Thymus (tissue), 11 donors: ENCODE data around the gene MAPK4. TPM values are rescaled to one million over a fixed set of nuclear protein-coding genes. Genes with fewer than 3 reads are reported as not detected.
"Not testable (repeated sequence)": the region's sequence is repeated elsewhere in the genome, so short reads cannot be mapped to it uniquely, and the experiment has no call there.

Experiments
- DNase-seq, 9 donors: peaks; one replicate each; pipeline ENCODE4 v3.0.0-alpha.2; 2013; ENCODE audit warnings: low spot score in 9 of 9, low read depth in 6 of 9, missing footprints in 1 of 9
- H3K27ac ChIP-seq, 2 donors: one replicate each; pipeline ENCODE4 v1.5.1; 2013; ENCODE audit warnings: control low read depth in 1 of 2, low read depth in 1 of 2, low read length in 1 of 2, mild to moderate bottlenecking in 1 of 2, moderate library complexity in 1 of 2
- H3K27me3 ChIP-seq, 2 donors: one replicate each; pipeline ENCODE4 v1.5.1; 2013; ENCODE audit warnings: low read length in 1 of 2; ENCODE audit not compliant: control insufficient read depth in 2 of 2, insufficient read depth in 1 of 2
- H3K36me3 ChIP-seq, 2 donors: one replicate each; pipeline ENCODE4 v1.5.1; 2013; ENCODE audit warnings: low read length in 1 of 2, mild to moderate bottlenecking in 1 of 2, moderate library complexity in 1 of 2; ENCODE audit not compliant: control insufficient read depth in 2 of 2, insufficient read depth in 2 of 2
- H3K4me1 ChIP-seq, 2 donors: one replicate each; pipeline ENCODE4 v1.5.1; 2013; ENCODE audit warnings: low read length in 2 of 2; ENCODE audit not compliant: control insufficient read depth in 2 of 2, insufficient read depth in 2 of 2
- H3K4me3 ChIP-seq, 2 donors: one replicate each; pipeline ENCODE4 v1.5.1; 2013; ENCODE audit warnings: low read length in 2 of 2, control low read depth in 1 of 2, mild to moderate bottlenecking in 1 of 2
- H3K9me3 ChIP-seq, 2 donors: one replicate each; pipeline ENCODE4 v1.5.1; 2013; ENCODE audit warnings: low read length in 1 of 2, mild to moderate bottlenecking in 1 of 2; ENCODE audit not compliant: control insufficient read depth in 2 of 2, insufficient read depth in 1 of 2
- whole genome bisulfite sequencing: extraction: QIAGEN DNeasy Blood & Tissue Kit; methylation state at CpG from one replicate; pipeline ENCODE4 v1.1.7; 2013; 5-methylcytosine and 5-hydroxymethylcytosine counted together
- polyA plus RNA-seq: library from polyadenylated mRNA; stranded (reverse); fragments of 200-250 nt; gene quantifications from one replicate; pipeline ENCODE4 v1.2.3, GENCODE V29; 2013
- total RNA-seq: library from RNA; stranded (reverse); fragments of 120-200 nt; gene quantifications from one replicate; pipeline ENCODE4 v1.2.4, GENCODE V29; 2013
- donor health status: healthy.

The MAPK4 gene
- total and polyA plus RNA-seq, 2 donors = 3.1 to 6.9 TPM

GRCh38 chr18:50695431-50696176, 135.7 kb downstream of the MAPK4 start:
- H3K4me1 ChIP-seq = no peaks in the 10 kb centered on the region

GRCh38 chr18:50696436-50696835, 136.5 kb downstream of the MAPK4 start:
- Histone ChIP-seq H3K4me3 (no peak overlapping the region), H3K9me3 (no peaks in the 10 kb centered on the region), H3K27ac (no peak overlapping the region), H3K27me3 (no peaks in the 10 kb centered on the region), H3K36me3 (no peaks in the 10 kb centered on the region), H3K4me1 (no peaks in the 10 kb centered on the region)
- WGBS = 72% methylated on average over 7 of the region's 7 CpGs
- DNase-seq = peak in 1 of 9 donors; percentile 16

More at GRCh38 chr18:50695431-50696176, 135.7 kb downstream of the MAPK4 start:
- H3K36me3 ChIP-seq = no peaks in the 10 kb centered on the region
- no peaks in the 10 kb centered on the region for H3K9me3 ChIP-seq
- no peak overlapping the region for H3K4me3 ChIP-seq
- no peak for DNase-seq
- WGBS = 91% methylated on average over 10 of the region's 10 CpGs
- no peaks in the 10 kb centered on the region for H3K27me3 ChIP-seq
- no peak overlapping the region for H3K27ac ChIP-seq

- 90% methylated on average over 4 of the region's 4 CpGs for WGBS
- no peaks in the 10 kb centered on the region for H3K9me3 ChIP-seq
- no peak overlapping the region for H3K4me3 ChIP-seq
- no peaks in the 10 kb centered on the region for H3K27me3 ChIP-seq
- H3K36me3 ChIP-seq = no peaks in the 10 kb centered on the region
- no peaks in the 10 kb centered on the region for H3K4me1 ChIP-seq
- no peak overlapping the region for H3K27ac ChIP-seq
- DNase-seq = no peak
These were observed 137.0 kb downstream of the MAPK4 start for GRCh38 chr18:50696929-50697328.

GRCh38 chr18:50697509-50697908, 137.6 kb downstream of the MAPK4 start:
- Histone ChIP-seq H3K27ac (no peak overlapping the region), H3K27me3 (no peaks in the 10 kb centered on the region), H3K36me3 (no peaks in the 10 kb centered on the region), H3K4me1 (no peaks in the 10 kb centered on the region), H3K4me3 (no peak overlapping the region), H3K9me3 (no peaks in the 10 kb centered on the region)
- WGBS = 92% methylated on average over 1 of the region's 1 CpG
- no peak for DNase-seq

- Histone ChIP-seq H3K27ac (no peak overlapping the region), H3K4me3 (no peak overlapping the region), H3K36me3 (no peaks in the 10 kb centered on the region), H3K27me3 (no peaks in the 10 kb centered on the region), H3K9me3 (no peaks in the 10 kb centered on the region), H3K4me1 (no peaks in the 10 kb centered on the region)
- DNase-seq = no peak
- WGBS = 69% methylated on average over 9 of the region's 9 CpGs
These were observed 140.6 kb downstream of the MAPK4 start for GRCh38 chr18:50700245-50701165.

GRCh38 chr18:50704357-50704940, 144.6 kb downstream of the MAPK4 start:
- no peak for DNase-seq
- Histone ChIP-seq H3K4me3 (no peak overlapping the region), H3K27me3 (no peaks in the 10 kb centered on the region), H3K9me3 (no peaks in the 10 kb centered on the region), H3K4me1 (no peaks in the 10 kb centered on the region), H3K27ac (no peak overlapping the region), H3K36me3 (no peaks in the 10 kb centered on the region)
- WGBS = 92% methylated on average over 4 of the region's 4 CpGs

GRCh38 chr18:50706199-50706598, 146.3 kb downstream of the MAPK4 start:
- no peaks in the 10 kb centered on the region for H3K9me3 ChIP-seq
- no peak for DNase-seq
- WGBS = 74% methylated on average over 6 of the region's 6 CpGs
- no peaks in the 10 kb centered on the region for H3K36me3 ChIP-seq
- H3K4me3 ChIP-seq = no peak overlapping the region
- H3K4me1 ChIP-seq = no peaks in the 10 kb centered on the region
- no peaks in the 10 kb centered on the region for H3K27me3 ChIP-seq
- H3K27ac ChIP-seq = no peak overlapping the region

- no peaks in the 10 kb centered on the region for H3K27me3 ChIP-seq
- no peak for DNase-seq
- H3K4me1 ChIP-seq = no peaks in the 10 kb centered on the region
These were observed 146.8 kb downstream of the MAPK4 start for GRCh38 chr18:50706651-50707050.

GRCh38 chr18:50707297-50707696, 147.4 kb downstream of the MAPK4 start:
- not testable (repeated sequence) for DNase-seq, H3K4me3 ChIP-seq, H3K27me3 ChIP-seq, H3K27ac ChIP-seq, H3K4me1 ChIP-seq, H3K9me3 ChIP-seq, H3K36me3 ChIP-seq
- 94% methylated on average over 7 of the region's 7 CpGs for WGBS

More at GRCh38 chr18:50706651-50707050, 146.8 kb downstream of the MAPK4 start:
- Histone ChIP-seq H3K27ac (no peak overlapping the region), H3K4me3 (no peak overlapping the region), H3K9me3 (no peaks in the 10 kb centered on the region), H3K36me3 (no peaks in the 10 kb centered on the region)
- WGBS = 94% methylated on average over 2 of the region's 2 CpGs
